HG03025 (cell line): ENCODE results near the gene HOXB4.

Experiments
- ATAC-seq: cut with Tn5 transposase; IDR thresholded peaks from one replicate; pipeline ENCODE4 v1.9.1; 2021; ENCODE audit warnings: mild to moderate bottlenecking, moderate library complexity; ENCODE audit not compliant: unreplicated experiment, low FRiP score

Gene HOXB4

DNA sequence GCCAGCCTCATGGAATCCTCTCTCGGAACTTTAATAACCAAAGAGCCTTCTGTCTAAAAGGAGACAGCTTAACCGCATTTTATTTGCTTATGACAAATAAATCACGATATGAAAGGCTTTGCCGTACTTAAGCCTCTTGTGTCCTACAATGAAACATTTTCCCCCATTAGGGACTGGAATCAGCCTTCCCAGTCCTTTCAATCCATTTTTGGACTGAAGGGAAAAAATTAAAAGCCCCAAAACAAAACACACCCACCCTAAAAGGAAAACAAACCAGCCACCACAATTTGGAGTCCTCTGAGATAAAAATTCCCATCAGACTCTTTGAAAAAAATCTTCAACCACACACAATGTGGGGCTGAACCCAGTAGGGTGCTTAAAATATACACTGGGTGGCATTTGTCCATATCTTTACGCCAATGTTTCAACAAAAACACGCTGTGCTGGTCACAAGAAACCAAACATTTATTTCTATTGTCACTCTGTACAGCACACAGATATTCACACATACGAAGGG is 3.0 kb downstream of the HOXB4 start:
- ATAC-seq, result no peak

- ATAC-seq, result no peak
Observed at GRCh38 chr17:48574505-48575065, 3.6 kb downstream of the HOXB4 start.

DNA sequence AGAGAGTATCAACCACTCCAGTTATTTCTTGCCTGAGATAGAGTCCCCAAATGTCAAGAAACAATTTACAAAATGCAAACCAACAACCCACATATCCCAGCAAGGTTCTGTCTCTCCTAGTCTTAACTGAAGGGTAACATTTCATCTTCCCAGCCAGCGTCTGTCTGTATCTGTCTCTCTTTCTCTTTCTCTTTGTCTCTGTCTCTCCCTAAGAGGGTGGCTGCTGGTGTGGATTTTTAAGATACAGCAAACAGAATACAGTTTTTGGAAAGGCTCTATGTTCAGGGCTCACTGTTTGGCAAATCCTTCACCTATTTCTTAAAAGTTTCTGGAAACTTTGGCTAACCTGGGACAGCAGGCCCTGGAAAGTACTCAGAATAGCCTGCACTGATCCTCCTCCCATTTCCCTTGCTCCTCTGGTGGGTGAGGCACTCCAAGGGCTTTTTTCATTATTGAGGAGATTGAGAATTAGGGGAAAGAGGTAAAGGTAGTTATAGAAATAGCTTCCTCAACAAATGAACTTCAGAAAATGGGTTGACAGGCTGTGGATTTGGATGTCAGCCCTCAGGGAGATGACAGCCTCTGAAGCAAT is 6.2 kb downstream of the HOXB4 start:
- no peak for ATAC-seq

DNA sequence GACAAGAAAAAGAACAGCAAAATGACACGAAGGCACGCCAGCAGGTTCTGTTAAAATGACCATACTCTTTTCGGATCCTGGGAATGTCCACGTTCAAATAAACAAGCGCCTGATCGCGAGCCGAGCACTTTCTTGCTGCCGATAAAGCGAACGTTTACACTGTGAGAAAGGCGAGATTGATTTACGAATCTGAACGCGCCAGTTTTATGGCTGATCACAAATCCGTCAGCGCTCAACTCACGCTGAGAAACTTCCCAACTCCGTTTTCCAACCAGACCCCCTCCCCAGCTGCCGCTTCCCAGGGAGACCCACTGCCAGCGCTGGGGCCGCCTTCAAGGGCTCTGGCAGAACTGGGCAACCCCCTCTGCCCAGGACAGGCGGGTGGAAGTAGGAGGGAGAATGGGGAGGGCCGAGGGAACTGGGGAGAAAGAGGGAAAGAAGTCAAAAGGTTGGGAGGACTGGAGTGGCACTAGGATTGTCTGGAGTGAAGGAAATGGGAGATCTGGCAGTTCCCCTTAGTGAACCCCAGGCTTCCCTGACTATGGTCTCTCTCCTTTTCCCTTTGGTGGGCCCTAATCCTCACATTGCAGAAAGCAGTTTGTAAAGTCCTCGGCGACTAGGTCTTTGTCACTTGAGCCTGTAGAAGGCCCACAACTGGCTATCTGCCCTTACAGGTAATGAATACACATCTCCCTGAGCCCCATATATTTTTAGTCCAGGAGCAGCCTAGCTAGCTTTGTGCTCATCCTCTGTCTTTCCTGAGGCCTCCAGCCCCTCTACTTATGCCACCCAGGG is 6.9 kb downstream of the HOXB4 start:
- ATAC-seq, result no peak

- ATAC-seq, result no peak
Observed at GRCh38 chr17:48570325-48571023, 7.7 kb downstream of the HOXB4 start.

DNA sequence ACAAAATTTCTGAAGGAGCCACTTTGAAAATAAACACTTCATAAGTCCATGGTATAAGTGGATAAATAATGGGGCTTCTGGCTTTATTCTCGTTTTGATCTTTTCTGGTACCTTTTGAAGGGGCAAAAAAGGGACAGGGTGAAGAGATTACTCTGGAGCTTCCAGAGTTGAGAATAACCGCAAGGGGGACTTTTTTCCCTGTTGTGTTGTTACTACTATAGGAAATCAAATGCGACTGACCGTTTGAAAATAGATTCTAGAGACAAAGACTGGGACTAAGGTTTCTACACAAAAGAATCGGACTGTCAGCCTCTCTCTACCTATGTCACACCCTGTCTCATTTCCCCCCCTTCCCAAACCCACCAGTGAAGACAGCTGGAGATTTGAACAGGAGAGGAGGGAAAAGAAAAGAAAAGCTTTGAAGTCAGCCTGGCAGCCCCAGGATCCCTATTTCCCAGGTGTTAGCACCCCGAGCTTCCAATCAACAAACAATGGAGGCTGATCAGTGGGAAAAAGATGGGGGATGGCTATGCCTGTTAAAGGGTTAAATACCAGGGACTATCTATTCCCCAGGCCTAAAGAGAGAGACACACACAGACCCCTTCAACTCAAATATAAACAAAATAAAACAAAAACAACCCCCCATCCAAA is 8.4 kb downstream of the HOXB4 start:
- ATAC-seq, result no peak

- no peak for ATAC-seq
Observed at GRCh38 chr17:48569240-48569582, 8.9 kb downstream of the HOXB4 start.

- ATAC-seq, result no peak
Observed at GRCh38 chr17:48568499-48569239, 9.5 kb downstream of the HOXB4 start.

- no peak for ATAC-seq
Observed at GRCh38 chr17:48567646-48568354, 10.3 kb downstream of the HOXB4 start.

DNA sequence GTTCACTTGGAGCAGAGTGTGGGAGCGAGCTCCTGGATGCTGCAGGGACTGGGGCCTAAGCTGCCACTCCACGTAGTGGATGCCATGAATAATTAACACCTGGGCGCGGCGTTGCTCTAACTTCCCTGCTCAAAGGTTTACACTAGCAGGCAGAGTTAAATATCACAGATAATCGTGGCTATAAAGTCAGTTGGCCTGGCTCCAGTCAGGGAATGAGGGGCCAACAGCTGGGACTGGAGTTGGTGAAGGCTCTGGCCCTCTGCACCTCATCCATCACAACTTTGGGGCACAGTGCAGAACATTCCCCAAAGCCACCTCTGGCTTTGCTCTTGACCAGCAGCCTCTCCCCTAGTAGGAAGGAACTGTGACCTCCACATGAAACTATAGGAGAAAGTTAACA is 10.9 kb downstream of the HOXB4 start:
- no peak for ATAC-seq

GRCh38 chr17:48566717-48567116 is 11.4 kb downstream of the HOXB4 start:
- no peak for ATAC-seq

DNA sequence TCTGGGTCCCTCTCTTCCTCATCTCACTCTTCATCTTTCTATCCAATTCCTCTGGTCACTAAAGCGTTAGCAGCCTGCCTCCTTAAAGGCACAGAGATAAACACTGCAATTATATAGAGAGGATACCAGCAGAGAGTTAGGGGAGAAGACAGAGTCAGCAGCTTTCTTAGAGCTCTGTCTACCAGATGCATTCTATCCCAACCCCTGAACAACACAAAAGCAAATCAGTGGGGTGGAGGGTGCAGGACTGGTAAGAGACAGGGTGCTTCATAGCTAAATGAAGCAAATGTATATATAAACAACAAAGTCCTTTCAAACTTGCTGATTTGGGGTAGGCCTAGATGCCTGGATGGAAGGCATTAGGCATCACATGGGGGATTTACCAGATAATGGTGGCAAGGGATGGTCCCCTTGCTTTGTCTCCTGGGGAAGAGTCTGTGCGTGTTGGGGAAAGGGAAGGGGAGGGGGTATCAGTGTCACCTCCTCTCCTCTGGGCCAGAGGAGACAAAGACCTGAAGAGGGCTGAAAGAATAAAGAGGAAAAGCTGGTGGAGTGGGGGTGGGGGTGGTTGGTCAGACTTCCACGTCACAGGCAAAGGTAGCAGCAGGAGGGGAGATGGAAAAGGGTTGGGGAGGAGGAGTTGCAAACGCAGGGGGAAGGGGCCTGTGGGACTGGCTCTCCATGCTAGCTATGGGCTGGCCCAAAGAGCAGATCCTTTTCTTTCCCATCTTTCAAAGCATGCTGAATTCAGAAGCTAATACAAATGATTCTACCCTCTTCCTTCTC is 12.0 kb downstream of the HOXB4 start:
- no peak for ATAC-seq

DNA sequence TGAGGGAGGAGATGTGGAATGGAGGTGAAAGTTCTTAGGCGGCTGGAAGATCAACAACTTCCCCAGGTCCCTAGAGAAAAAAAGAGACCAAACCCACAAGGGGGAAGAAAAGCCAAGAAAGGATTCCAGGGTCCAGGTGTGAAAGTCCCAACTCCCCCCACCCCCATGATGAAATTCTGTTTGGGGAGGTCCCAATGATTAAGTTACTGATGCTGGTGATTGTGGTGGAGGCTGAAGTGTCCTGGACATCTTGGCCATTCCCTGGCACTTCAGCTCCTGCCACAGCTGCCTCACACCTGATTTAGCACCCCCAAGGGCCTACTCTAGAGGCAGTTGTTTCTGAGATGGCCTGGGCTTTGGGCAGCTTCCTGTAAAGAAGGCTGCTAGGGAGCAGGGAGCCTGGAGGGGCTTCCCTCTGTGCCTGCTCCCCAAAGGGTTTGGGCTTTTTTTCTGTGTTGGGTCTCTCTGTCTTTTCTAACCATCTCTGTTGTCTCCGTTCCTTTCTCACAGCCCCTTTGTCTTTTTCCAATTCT is 13.1 kb downstream of the HOXB4 start:
- ATAC-seq, result no peak

DNA sequence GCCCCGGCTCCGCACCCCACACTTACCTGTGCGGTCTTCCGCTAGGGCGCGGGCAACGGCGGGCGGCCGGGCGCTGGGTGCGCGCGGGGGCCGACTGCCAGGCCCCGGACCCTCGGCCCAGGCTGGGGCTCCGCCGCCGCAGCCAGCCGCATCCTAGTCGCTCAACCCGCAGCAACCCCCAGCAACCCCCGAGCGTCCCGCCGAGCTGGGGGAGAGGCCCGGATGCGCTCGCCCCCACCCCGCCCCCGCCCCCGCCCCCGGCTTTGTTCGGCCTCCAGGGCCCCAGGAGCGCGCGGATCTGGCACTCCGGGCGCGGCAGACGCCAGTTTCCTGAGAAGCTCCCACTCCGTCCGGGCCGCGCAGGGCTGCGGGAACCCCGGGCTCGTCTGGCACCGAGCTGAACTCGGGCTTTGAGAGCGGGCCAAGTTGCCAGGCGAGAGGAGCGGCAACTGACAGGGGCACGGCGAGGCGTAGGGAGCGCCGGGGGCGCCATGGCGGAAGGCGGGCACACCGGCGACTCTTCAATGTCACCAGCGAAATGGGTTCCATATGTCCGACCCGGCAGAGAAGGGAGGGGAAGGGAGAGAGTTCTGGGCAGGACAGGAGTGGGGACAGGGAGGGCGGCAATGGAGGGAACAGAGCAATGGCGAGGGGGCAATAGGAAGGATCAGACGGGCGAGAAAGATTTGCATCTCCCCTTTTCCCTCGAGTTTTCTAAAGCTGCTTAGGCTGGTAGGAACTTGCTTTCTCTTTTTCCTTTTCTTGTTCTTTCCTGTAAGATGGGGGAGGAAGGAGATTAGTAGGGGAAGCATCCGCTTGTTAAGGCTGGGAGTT is 13.7 kb downstream of the HOXB4 start:
- no peak for ATAC-seq

GRCh38 chr17:48563867-48564187 is 14.3 kb downstream of the HOXB4 start:
- ATAC-seq, result no peak

GRCh38 chr17:48563385-48563838 is 14.7 kb downstream of the HOXB4 start:
- ATAC-seq, result no peak

DNA sequence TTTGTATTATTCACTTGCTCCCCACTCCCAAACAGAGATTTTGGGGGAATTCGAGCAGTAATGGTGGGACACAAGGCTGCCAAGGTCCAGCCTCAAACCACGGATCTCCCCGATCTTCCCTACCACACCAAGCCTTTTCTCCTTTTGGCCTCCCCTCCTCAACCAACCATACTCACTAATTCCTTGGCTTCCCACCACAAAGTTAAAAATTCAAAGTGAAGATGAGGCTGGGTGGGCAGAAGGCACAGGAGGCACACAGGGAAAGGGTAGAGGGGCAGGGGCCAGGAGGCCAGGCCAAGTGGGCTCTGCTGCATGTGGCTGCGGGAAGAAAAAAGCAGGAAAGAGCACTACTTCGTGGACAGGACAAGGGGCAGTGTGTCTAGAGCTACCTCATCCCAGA is 15.2 kb downstream of the HOXB4 start:
- no peak for ATAC-seq
